LNCaP clone FGC (cell line): ENCODE results near the gene PTBP2.

Source experiments
- DNase-seq: peaks from one replicate; pipeline ENCODE4 v3.0.0-alpha.2; 2011; ENCODE audit warnings: low read depth
- H3K4me3 ChIP-seq: 2 replicates; pipeline ENCODE4 v1.5.1; 2011; ENCODE audit warnings: mild to moderate bottlenecking, low read depth, low read length, control low read depth
- TF ChIP-seq, protein P1 (sequence below): IDR thresholded peaks from 2 replicates; pipeline ENCODE4 v1.5.1; 2012; ENCODE audit warnings: mild to moderate bottlenecking; ENCODE audit not compliant: control insufficient read depth, insufficient read depth; ENCODE audit errors: extremely low read depth

The PTBP2 gene

DNA sequence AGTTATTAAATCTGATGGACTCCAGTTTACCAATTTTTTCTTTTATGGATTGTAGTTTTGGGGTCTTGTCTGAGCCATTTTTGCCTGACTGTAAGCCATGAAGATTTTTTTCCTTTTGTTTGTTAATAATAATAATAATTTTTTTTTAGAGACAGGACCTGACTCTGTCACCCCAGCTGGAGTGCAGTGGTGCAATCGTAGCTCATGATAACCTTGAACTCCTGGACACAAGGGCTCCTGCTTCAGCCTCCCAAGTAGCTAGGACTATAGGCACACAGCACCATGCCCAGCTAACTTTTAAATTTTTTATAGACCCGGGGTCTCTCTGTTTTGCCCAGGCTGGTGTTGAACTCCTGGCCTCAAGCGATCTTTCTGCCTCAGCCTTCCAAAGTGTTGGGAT is 6.3 kb downstream of the PTBP2 start:
- no peak for DNase-seq
- TF ChIP-seq, protein P1, sequence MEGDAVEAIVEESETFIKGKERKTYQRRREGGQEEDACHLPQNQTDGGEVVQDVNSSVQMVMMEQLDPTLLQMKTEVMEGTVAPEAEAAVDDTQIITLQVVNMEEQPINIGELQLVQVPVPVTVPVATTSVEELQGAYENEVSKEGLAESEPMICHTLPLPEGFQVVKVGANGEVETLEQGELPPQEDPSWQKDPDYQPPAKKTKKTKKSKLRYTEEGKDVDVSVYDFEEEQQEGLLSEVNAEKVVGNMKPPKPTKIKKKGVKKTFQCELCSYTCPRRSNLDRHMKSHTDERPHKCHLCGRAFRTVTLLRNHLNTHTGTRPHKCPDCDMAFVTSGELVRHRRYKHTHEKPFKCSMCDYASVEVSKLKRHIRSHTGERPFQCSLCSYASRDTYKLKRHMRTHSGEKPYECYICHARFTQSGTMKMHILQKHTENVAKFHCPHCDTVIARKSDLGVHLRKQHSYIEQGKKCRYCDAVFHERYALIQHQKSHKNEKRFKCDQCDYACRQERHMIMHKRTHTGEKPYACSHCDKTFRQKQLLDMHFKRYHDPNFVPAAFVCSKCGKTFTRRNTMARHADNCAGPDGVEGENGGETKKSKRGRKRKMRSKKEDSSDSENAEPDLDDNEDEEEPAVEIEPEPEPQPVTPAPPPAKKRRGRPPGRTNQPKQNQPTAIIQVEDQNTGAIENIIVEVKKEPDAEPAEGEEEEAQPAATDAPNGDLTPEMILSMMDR = no peak
- H3K4me3 ChIP-seq = no peak overlapping the region

DNA sequence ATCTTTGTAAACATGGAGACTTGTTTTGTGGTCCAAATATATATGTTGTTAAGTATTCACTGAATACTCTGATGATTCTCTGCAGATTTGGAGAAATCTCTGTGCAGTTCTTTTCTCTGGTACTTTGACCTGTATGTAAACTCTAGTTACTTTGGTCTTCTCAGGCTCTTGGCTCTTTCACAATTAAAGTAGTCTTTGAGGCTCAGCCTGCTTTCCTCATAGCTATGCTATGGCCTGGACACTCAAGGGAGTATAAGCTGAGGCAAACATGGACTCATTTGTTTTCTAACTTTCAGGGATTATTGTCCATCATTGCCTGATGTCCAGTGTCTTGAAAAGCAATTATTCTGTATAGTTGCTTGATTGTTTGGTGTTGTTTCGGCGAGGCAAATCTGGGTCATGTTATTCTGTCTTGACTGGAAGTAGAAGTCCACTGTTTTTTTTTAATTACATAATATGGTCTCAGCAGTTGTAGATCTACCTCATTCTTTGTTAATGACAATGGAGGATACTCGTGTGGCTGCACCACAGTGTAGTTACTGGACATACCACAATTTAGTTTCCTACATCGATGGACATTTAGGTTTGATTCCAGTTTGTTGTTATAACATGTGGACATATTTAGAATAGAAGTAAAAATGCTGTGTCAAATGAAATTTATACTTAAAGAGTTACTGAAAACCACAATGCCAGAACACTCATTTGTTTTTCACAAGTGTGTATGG is 9.2 kb downstream of the PTBP2 start:
- no peak for DNase-seq
- H3K4me3 ChIP-seq = no peak overlapping the region
- TF ChIP-seq, protein P1 = no peak

DNA sequence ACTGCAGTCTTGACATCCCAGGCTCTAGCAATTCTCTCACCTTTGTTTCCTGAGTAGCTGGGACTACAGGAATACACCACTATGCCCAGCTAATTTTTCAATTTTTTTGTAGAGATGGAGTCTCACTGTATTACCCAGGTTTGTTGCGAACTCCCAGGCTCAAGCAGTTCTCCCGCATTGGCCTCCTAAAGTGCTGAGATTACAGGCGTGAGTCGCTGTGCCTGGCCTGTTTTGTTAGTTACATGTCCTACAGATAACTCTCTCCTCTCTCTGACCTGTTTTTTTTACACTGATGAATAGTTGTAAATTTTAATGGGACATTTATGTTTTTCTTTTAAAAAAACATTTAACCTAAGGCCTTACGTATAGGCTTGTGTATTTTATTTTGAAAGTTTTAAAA is 19.8 kb downstream of the PTBP2 start:
- no peak overlapping the region for H3K4me3 ChIP-seq
- TF ChIP-seq, protein P1 = no peak
- DNase-seq = no peak

DNA sequence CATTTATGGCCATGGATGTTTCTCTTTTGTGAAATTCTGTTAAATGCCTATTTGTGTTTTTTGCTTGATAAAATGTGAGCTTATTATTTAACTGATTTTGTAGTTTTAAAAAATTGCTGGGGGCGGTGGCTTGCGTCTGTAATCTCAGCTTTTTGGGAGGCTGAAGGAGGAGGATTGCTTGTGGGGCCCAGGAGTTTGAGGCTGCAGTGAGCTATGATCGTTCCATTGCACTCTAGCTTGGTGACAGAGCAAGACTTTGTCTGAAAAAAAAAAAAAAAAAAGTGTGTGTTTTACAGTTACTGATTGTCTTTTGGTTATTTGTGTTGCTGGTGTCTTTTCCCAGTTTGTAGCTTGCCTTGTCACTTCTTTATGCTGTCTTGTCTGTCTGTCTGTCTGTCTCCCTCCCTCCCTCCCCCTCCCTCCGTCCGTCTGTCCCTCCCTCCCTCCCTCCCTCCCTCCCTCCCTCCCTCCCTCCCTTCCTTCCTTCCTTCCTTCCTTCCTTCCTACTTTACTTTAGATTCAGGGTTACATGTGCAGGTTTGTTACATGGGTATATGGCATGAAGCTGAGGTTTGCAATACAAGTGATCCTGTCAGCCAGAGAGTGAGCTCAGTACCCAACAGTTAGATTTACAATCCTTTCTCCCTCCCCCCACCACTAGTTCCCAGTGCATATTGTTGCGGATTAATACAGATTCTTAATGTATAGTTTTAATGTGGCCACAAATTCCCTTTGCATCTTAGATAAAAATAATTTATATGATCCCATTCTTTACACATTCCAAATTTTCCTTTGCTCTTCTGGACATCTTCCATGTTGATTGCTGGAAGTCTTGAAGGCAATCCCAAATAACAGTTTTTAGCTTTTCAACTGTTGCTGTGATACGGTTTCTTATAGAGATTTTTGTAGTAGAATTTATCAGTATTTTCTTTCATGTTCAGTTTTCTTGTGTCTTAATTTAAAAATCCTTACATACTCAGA is 25.1 kb downstream of the PTBP2 start:
- no peak for DNase-seq
- H3K4me3 ChIP-seq = no peak overlapping the region
- TF ChIP-seq, protein P1 = no peak

DNA sequence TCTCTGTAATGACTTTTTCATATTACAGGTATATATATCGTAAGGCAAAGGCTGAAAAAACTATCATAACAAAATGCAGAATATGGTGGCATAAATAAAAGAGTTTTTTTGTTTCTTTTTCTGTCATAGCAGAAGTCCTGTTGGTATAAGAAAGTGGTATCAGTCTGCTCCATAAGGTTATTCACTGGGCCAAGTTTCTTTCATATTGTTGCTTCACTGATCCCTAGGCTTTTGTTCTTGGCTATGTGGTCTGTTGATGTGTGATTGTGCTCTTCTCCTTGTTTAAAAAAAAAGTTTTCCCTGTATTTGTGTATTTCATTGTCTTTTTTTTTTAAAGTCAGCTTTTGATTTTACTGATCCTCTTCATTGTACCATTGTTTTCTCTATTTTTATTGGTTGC is 26.0 kb downstream of the PTBP2 start:
- no peak overlapping the region for H3K4me3 ChIP-seq
- no peak for DNase-seq
- TF ChIP-seq, protein P1 = no peak

DNA sequence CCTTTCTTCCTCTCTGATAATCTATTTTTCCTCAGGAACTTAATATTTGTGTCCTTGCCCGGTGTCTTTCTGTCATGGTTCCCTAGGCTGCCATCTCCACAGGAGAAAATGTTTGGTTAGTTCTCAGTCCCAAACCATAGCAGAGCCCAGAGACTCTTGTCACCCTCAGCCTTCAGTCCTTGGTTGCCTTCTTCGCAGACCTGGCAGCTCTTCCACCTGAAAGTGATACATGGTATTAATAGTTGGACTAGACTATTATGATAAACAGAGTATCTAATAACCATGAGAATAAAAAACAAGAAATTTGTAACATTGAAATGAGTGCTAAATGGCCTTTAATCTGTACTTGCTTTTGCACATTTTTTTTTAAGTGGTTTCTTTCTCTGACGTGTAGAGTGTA is 26.5 kb downstream of the PTBP2 start:
- TF ChIP-seq, protein P1 = no peak
- no peak for DNase-seq
- no peak overlapping the region for H3K4me3 ChIP-seq
